ENCODE results near the gene KRT33A.

The KRT33A gene

DNA sequence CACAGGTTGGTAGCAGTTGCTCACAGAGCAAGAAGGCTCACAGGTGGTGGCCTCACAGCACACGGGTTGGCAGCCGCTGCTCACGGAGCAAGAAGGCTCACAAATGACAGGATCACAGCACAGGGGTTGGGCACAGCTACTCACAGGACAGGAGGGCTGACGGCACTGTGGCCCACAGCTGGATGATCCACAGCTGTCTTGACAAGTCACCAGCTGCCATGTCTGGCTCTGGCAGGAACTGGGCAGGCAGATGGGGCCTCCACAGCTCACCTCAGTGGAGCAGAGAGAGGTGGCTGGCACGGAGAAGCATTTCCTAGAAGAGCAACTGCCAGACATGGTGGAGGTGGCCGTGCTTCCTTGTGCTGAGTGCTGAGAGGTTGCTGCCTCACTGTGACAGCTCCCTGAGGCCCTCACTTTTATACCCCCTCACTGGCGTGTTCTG lies 41.7 kb downstream of the KRT33A start, which contains the start of gene KRTAP16-1:
KRTAP16-1 (minus strand) TSS at position 392 of the 442 bp plus-strand sequence; CDS start at position 336, 56 bp downstream.
- no peak for TF ChIP-seq SPI1 (IDR thresholded peaks at IDR 0.05; ENCODE audit: low read depth, low read length)
- no peak for TF ChIP-seq POLR2AphosphoS5 (IDR thresholded peaks at IDR 0.05; ENCODE audit: low read depth, low read length)
- no peak for TF ChIP-seq TAF1 (IDR thresholded peaks at IDR 0.05; ENCODE audit: low read depth, low read length)
- no peak for TF ChIP-seq POU2F2 (IDR thresholded peaks at IDR 0.05; ENCODE audit: low read depth, low read length)
- no peak for TF ChIP-seq POLR2A (IDR thresholded peaks at IDR 0.05; ENCODE audit: low read depth, low read length)
- TF ChIP-seq PAX5 (IDR thresholded peaks at IDR 0.05; ENCODE audit: insufficient read depth, low read length, severe bottlenecking), result no peak
- no peak for FAIRE-seq
- DNase-seq (ENCODE audit: insufficient read length, low spot score), result no peak

DNA sequence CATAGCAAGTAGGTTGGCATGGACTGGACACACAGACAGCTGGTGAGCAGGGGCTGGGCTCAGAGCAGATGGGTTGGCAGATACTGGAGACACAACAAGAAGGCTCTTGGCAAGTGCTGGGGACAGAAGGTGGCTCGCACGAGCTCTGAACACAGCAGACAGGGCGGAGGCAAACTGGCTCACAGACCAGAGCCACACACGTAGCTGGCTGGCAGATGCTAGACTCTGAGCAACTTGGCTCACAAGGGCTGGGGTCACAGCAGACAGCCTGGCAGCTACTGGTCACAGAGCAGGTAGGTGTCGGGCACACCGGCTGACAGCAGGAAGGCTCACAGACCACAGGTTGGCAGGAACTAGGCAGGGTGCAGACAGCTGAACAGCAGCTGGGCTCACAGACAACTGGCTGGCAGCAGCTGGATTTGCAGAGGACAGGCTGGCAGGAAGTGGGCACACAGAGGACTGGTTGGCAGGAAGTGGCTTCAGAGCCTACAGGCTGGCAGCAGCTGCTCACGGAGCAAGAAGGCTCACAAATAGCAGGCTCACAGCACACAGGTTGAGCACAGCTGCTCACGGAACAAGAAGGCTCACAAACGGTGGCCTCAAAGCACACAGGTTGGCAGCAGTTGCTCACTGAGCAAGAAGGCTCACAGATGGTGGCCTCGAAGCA lies 42.2 kb downstream of the KRT33A start:
- DNase-seq (ENCODE audit: insufficient read length, low spot score) (no peak), FAIRE-seq (no peak)
- TF ChIP-seq POLR2A (IDR thresholded peaks at IDR 0.05; ENCODE audit: low read depth, low read length) (no peak), POU2F2 (IDR thresholded peaks at IDR 0.05; ENCODE audit: low read depth, low read length) (no peak), SPI1 (IDR thresholded peaks at IDR 0.05; ENCODE audit: low read depth, low read length) (no peak)

DNA sequence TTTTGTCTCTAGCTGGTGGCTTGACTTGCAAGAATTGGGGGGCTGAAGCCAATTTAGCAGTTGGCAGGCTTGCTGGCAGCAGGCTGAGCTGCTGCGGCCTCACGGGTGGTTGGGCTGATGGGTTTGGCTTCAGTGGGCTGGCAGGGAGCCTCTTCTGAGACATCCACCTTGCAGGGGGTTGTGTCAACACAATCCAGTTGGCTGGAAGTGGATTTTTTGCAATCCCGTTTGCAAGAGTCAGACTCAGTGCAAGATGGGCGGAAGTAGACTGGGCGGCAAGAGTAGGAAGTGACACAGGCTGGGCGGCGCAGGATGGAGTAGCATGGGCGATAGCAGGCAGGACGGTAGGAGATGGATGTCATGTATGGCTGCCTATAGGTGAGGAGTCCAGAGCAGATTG lies 43.0 kb downstream of the KRT33A start:
- DNase-seq (ENCODE audit: insufficient read length, low spot score), result no peak
- no peak for FAIRE-seq
- TF ChIP-seq POU2F2 (IDR thresholded peaks at IDR 0.05; ENCODE audit: low read depth, low read length) (no peak), SPI1 (IDR thresholded peaks at IDR 0.05; ENCODE audit: low read depth, low read length) (no peak), PAX5 (IDR thresholded peaks at IDR 0.05; ENCODE audit: insufficient read depth, low read length, severe bottlenecking) (no peak), POLR2A (IDR thresholded peaks at IDR 0.05; ENCODE audit: low read depth, low read length) (no peak), POLR2AphosphoS5 (IDR thresholded peaks at IDR 0.05; ENCODE audit: low read depth, low read length) (no peak), TAF1 (IDR thresholded peaks at IDR 0.05; ENCODE audit: low read depth, low read length) (no peak)

DNA sequence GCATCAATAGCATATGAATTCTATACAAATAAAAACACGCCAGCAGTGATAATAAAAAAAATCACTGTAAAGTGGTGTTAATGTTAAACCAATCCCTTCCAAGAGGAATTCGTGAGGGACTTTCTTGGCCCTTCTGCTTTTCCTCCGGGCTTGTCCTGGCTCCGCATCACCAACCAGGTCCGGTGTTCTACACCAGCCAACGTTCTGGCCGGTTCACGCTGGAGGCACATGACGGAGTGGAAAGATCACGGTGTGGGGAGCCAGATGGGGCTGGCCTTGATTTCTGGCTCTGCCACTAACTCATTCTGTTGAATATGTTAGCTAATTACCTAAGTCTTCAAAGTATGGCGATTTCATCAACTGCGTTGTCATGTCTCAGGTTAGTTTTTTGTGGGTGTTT lies 46.5 kb downstream of the KRT33A start:
- no peak for TF ChIP-seq SPI1 (IDR thresholded peaks at IDR 0.05; ENCODE audit: low read depth, low read length)
- no peak for TF ChIP-seq POLR2AphosphoS5 (IDR thresholded peaks at IDR 0.05; ENCODE audit: low read depth, low read length)
- TF ChIP-seq PAX5 (IDR thresholded peaks at IDR 0.05; ENCODE audit: insufficient read depth, low read length, severe bottlenecking), result no peak
- TF ChIP-seq TAF1 (IDR thresholded peaks at IDR 0.05; ENCODE audit: low read depth, low read length), result no peak
- no peak for TF ChIP-seq POU2F2 (IDR thresholded peaks at IDR 0.05; ENCODE audit: low read depth, low read length)
- TF ChIP-seq POLR2A (IDR thresholded peaks at IDR 0.05; ENCODE audit: low read depth, low read length), result no peak
- FAIRE-seq, result no peak
- DNase-seq (ENCODE audit: insufficient read length, low spot score), result no peak

GRCh38 chr17:41302981-41303380 lies 47.6 kb downstream of the KRT33A start:
- no peak for DNase-seq (ENCODE audit: insufficient read length, low spot score)
- FAIRE-seq, result no peak
- no peak for TF ChIP-seq TAF1 (IDR thresholded peaks at IDR 0.05; ENCODE audit: low read depth, low read length)
- no peak for TF ChIP-seq POLR2AphosphoS5 (IDR thresholded peaks at IDR 0.05; ENCODE audit: low read depth, low read length)
- TF ChIP-seq SPI1 (IDR thresholded peaks at IDR 0.05; ENCODE audit: low read depth, low read length), result no peak
- no peak for TF ChIP-seq POLR2A (IDR thresholded peaks at IDR 0.05; ENCODE audit: low read depth, low read length)
- no peak for TF ChIP-seq POU2F2 (IDR thresholded peaks at IDR 0.05; ENCODE audit: low read depth, low read length)
- no peak for TF ChIP-seq PAX5 (IDR thresholded peaks at IDR 0.05; ENCODE audit: insufficient read depth, low read length, severe bottlenecking)

DNA sequence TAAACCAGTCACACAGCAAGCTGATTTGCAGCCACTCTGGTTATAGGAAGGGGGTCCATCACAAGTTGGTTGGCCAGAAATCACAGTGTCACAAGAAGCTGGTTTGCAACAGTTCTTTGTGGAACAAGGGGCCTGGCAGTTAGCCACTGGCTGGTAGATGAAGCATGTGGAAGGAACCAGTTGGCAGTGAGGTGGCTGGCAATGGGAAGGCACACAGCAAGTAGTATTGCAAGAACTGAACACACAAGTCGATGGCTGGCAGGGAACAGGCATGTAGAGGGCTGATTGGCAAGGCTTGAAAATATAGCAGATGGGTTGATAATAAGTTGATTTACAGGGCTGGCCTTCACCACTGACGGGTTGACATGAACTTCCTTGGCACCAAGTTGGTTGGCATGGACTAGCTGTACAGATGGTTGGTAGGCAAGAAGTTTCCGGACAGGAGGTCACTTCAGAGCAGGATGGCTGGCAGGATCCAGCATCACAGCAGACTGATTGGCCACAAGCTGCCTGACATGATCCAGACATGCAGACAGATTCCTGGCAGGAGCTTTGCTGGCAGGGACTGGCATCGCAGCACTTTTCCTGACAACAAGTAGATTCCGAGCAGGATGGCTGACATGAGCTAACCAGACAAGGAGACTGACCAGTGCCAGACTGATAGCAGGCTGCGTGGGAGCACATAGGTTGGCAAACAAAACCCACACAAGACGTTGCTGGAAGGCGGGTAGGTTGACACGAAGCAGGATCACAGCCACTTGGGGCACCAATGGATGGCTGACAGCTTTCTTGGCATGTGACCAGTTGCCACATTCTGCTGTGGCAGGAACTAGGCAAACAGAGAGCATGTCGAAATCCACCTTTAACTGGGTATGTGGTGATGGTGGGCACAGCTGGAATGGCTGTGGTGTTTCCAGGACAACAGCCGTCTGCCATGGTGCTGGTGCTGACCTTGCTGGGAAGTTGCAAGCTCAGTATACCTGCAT lies 48.4 kb downstream of the KRT33A start, which contains the start of gene KRTAP29-1:
KRTAP29-1 (minus strand) TSS at position 936 of the 986 bp plus-strand sequence; CDS start at position 936, 0 bp downstream.
- FAIRE-seq (no peak), DNase-seq (ENCODE audit: insufficient read length, low spot score) (no peak)
- TF ChIP-seq POU2F2 (IDR thresholded peaks at IDR 0.05; ENCODE audit: low read depth, low read length), result no peak
- no peak for TF ChIP-seq TAF1 (IDR thresholded peaks at IDR 0.05; ENCODE audit: low read depth, low read length)
- no peak for TF ChIP-seq POLR2AphosphoS5 (IDR thresholded peaks at IDR 0.05; ENCODE audit: low read depth, low read length)
- TF ChIP-seq SPI1 (IDR thresholded peaks at IDR 0.05; ENCODE audit: low read depth, low read length), result no peak
- TF ChIP-seq POLR2A (IDR thresholded peaks at IDR 0.05; ENCODE audit: low read depth, low read length), result no peak
- TF ChIP-seq PAX5 (IDR thresholded peaks at IDR 0.05; ENCODE audit: insufficient read depth, low read length, severe bottlenecking), result no peak

DNA sequence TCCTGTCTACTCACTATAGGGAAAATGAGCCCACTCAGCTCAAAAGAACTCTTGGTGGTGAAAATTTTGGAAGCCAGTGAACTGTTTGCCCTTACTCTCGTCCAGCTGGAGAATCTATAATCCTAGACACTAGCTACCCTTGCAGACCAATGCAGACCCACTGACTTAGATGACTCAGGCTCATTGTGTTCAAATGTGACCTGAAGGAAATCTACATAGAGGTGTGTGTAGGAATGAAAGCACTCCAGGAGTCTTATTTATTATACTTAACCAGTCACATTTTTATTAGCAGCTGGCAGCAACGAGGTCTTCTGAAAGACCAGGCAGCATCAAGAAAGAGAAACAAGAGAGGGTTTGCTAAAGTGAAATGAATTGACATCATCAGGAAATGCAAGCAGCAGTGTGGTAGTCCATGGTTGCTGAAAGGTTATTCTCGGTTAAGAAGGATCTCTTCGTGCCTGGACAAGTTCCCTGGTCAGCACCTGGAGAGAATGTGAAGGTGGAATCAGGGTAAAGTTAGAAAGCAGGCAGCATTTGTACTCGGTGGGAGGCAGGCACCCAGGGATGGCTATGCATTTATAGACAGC lies 49.3 kb downstream of the KRT33A start:
- no peak for TF ChIP-seq POU2F2 (IDR thresholded peaks at IDR 0.05; ENCODE audit: low read depth, low read length)
- TF ChIP-seq POLR2AphosphoS5 (IDR thresholded peaks at IDR 0.05; ENCODE audit: low read depth, low read length), result no peak
- no peak for TF ChIP-seq SPI1 (IDR thresholded peaks at IDR 0.05; ENCODE audit: low read depth, low read length)
- no peak for TF ChIP-seq PAX5 (IDR thresholded peaks at IDR 0.05; ENCODE audit: insufficient read depth, low read length, severe bottlenecking)
- no peak for TF ChIP-seq POLR2A (IDR thresholded peaks at IDR 0.05; ENCODE audit: low read depth, low read length)
- no peak for TF ChIP-seq TAF1 (IDR thresholded peaks at IDR 0.05; ENCODE audit: low read depth, low read length)

DNA sequence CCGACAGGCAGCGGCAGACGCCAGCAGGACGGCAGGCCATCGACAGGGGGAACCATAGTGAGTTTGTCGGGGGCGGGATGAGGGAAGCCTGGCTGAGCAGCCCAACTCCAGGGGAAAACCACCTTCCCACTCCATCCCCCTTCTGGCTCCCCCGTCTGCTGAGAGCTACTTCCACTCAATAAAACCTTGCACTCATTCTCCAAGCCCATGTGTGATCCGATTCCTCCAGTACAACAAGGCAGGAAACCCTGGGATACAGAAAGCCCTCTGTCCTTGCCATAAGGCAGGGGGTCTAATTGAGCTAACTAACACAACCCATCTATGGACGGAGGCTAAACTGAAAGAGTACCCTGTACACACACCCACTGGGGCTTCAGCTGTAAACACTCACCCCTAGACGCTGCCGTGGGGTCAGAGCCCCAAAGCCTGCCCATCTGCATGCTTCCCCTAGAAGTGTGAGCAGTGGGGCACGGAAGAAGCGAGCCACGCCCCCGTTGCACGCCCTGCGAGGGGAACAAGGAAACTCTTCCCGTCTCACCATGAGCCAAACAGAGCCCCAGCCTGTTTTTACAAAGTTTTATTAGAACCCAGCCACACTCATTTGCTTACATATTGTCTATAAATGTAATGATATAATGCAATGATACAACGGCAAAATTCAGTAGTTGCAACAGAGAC lies 52.0 kb downstream of the KRT33A start:
- FAIRE-seq (no peak), DNase-seq (ENCODE audit: insufficient read length, low spot score) (no peak)
- TF ChIP-seq POU2F2 (IDR thresholded peaks at IDR 0.05; ENCODE audit: low read depth, low read length) (no peak), SPI1 (IDR thresholded peaks at IDR 0.05; ENCODE audit: low read depth, low read length) (no peak), POLR2AphosphoS5 (IDR thresholded peaks at IDR 0.05; ENCODE audit: low read depth, low read length) (no peak), POLR2A (IDR thresholded peaks at IDR 0.05; ENCODE audit: low read depth, low read length) (no peak), PAX5 (IDR thresholded peaks at IDR 0.05; ENCODE audit: insufficient read depth, low read length, severe bottlenecking) (no peak), TAF1 (IDR thresholded peaks at IDR 0.05; ENCODE audit: low read depth, low read length) (no peak)

More for the DNA sequence above, 49.3 kb downstream of the KRT33A start:
- no peak for FAIRE-seq
- DNase-seq (ENCODE audit: insufficient read length, low spot score), result no peak

All from GM12891 (cell line).